ENCODE results near the gene OR4C16. TPM values are rescaled to one million over a fixed set of nuclear protein-coding genes. Genes with fewer than 3 reads are reported as not detected.

Gene OR4C16
- total RNA-seq = not detected

GRCh38 chr11:55571828-55572227 lies at the start of gene OR4C16:
Gene OR4C16 (plus strand): TSS chr11:55572128. CDS start chr11:55572128, 0 bp downstream.
- Histone ChIP-seq H3K27me3 (no peaks in the 10 kb centered on the region), H3K9me3 (no peaks in the 10 kb centered on the region), H3K36me3 (no peaks in the 10 kb centered on the region), H3K27ac (no peak within 1 kb of the TSS), H3K4me3 (no peak within 1 kb of the TSS), H3K4me1 (no peaks in the 10 kb centered on the region)
- DNase-seq (ENCODE audit: low spot score in 2 of 2) = no peak
- intact Hi-C loops (cut with DNase I; ENCODE audit: low total_unique reads) = no loop called here
- no peak for TF ChIP-seq POLR2A (IDR thresholded peaks at IDR 0.05)
- no peak for TF ChIP-seq POLR2AphosphoS5 (IDR thresholded peaks at IDR 0.05)
- no peak for TF ChIP-seq CTCF (IDR thresholded peaks at IDR 0.05)

- no peaks in the 10 kb centered on the region for H3K27me3 ChIP-seq
- H3K4me1 ChIP-seq = no peaks in the 10 kb centered on the region
- H3K4me3 ChIP-seq = no peak within 1 kb of the TSS
- intact Hi-C loops (cut with DNase I; ENCODE audit: low total_unique reads) = no loop called here
- H3K9me3 ChIP-seq = peaks cover 0 to 5% of the 10 kb centered on the region in 2 donors
- no peaks in the 10 kb centered on the region for H3K36me3 ChIP-seq
- no peak for DNase-seq (ENCODE audit: low spot score in 2 of 2)
- TF ChIP-seq POLR2AphosphoS5 (IDR thresholded peaks at IDR 0.05) (no peak), POLR2A (IDR thresholded peaks at IDR 0.05) (no peak), CTCF (IDR thresholded peaks at IDR 0.05) (no peak)
- no peak within 1 kb of the TSS for H3K27ac ChIP-seq
Observed at GRCh38 chr11:55554169-55554568, 17.8 kb upstream of the OR4C16 start, which contains the start of gene OR4C15. Gene OR4C15 (plus strand): TSS chr11:55554469. CDS start chr11:55554469, 0 bp downstream.

- no peak for DNase-seq (ENCODE audit: low spot score in 2 of 2)
- Histone ChIP-seq H3K36me3 (no peaks in the 10 kb centered on the region), H3K4me1 (no peaks in the 10 kb centered on the region), H3K27ac (no peak overlapping the region), H3K27me3 (no peaks in the 10 kb centered on the region), H3K9me3 (no peaks in the 10 kb centered on the region), H3K4me3 (no peak overlapping the region)
- intact Hi-C loops (cut with DNase I; ENCODE audit: low total_unique reads) = no loop called here
- TF ChIP-seq POLR2AphosphoS5 (IDR thresholded peaks at IDR 0.05) = no peak
Observed at GRCh38 chr11:55572548-55572947, 620 bp downstream of the OR4C16 start.

GRCh38 chr11:55607545-55607944 lies 35.6 kb downstream of the OR4C16 start, which contains the start of gene OR4C11:
Gene OR4C11 (minus strand): TSS chr11:55607645. CDS start chr11:55604373, 3,272 bp downstream.
- intact Hi-C loops (cut with DNase I; ENCODE audit: low total_unique reads) = no loop called here
- no peaks in the 10 kb centered on the region for H3K4me1 ChIP-seq
- no peak within 1 kb of the TSS for H3K27ac ChIP-seq
- no peaks in the 10 kb centered on the region for H3K9me3 ChIP-seq
- no peaks in the 10 kb centered on the region for H3K27me3 ChIP-seq
- H3K36me3 ChIP-seq = no peaks in the 10 kb centered on the region
- TF ChIP-seq POLR2A (IDR thresholded peaks at IDR 0.05) (no peak), POLR2AphosphoS5 (IDR thresholded peaks at IDR 0.05) (no peak), CTCF (IDR thresholded peaks at IDR 0.05) (no peak)
- H3K4me3 ChIP-seq = no peak within 1 kb of the TSS
- DNase-seq (ENCODE audit: low spot score in 2 of 2) = no peak

Other genes starting within 250 kb of the OR4C16 start
- gene OR4A16, start 228.9 kb upstream of the OR4C16 start, total RNA-seq = not detected
- gene OR4A15, start 204.2 kb upstream of the OR4C16 start, total RNA-seq = not detected
- gene OR4C15, start 17.7 kb upstream of the OR4C16 start, total RNA-seq = not detected
- not detected for gene OR4C11, start 35.5 kb downstream of the OR4C16 start, total RNA-seq
- gene OR4P4, start 63.0 kb downstream of the OR4C16 start, total RNA-seq = not detected
- gene OR4S2, start 76.2 kb downstream of the OR4C16 start, total RNA-seq = not detected
- gene OR4C6, start 90.1 kb downstream of the OR4C16 start, total RNA-seq = not detected
- gene OR5D13, start 201.3 kb downstream of the OR4C16 start, total RNA-seq = not detected
- not detected for gene OR5D14, start 223.4 kb downstream of the OR4C16 start, total RNA-seq
- not detected for gene OR5L1, start 239.2 kb downstream of the OR4C16 start, total RNA-seq
- not detected for gene OR5D18, start 247.5 kb downstream of the OR4C16 start, total RNA-seq

Data from breast epithelium (tissue), 4 donors.